PC-9 (cell line): Measurements from ENCODE around the gene PCDH12. TPM values are rescaled to one million over a fixed set of nuclear protein-coding genes. Genes with fewer than 3 reads are reported as not detected.
A peak's percentile ranks its signal among the peaks of the same experiment; 100 is the strongest.

ENCODE experiments used
- BruUV-seq: library from RNA; stranded (reverse); fragments of 400-500 nt; replicated peaks from 2 replicates; lab custom pipeline; 2021; lab: Mats Ljungman, UMichigan
- CTCF ChIA-PET: fragments of 300-600 bp; sonication (Branson Sonifier 250); formaldehyde crosslinking; loops from one replicate; lab custom pipeline; 2022; ENCODE audit warnings: antibody characterized with exemption; lab: Charles Lee
- POLR2A ChIA-PET: fragments of 300-600 bp; sonication (Branson Sonifier 250); formaldehyde crosslinking; loops from one replicate; lab custom pipeline; 2022; ENCODE audit warnings: antibody characterized with exemption; ENCODE audit not compliant: unreplicated experiment; lab: Charles Lee
- DNase-seq, 2 experiments: peaks; one replicate each; pipeline versions ENCODE4 v3.0.0 to v3.0.0-alpha.2; 2015 to 2022; ENCODE audit warnings: mixed read lengths in 1 of 2
- H2AFZ ChIP-seq: fragments of 200-600 bp; sonication (generic); 2 replicates; pipeline ENCODE4 v1.8.1; 2017; ENCODE audit warnings: antibody characterized with exemption
- H3F3A ChIP-seq: fragments of 200-600 bp; sonication (generic); 2 replicates; pipeline ENCODE4 v1.8.1; 2017; ENCODE audit warnings: antibody characterized with exemption, mild to moderate bottlenecking, low read depth; ENCODE audit not compliant: insufficient read depth
- H3K27ac ChIP-seq: fragments of 200-600 bp; sonication (generic); 2 replicates; pipeline ENCODE4 v1.6.1; 2016; ENCODE audit warnings: mixed run types
- H3K27me3 ChIP-seq: fragments of 200-600 bp; sonication (generic); 2 replicates; pipeline ENCODE4 v1.6.1; 2016; ENCODE audit warnings: low read depth, mixed run types; ENCODE audit not compliant: insufficient read depth
- H3K36me3 ChIP-seq: fragments of 200-600 bp; sonication (generic); 2 replicates; pipeline ENCODE4 v1.6.1; 2016; ENCODE audit warnings: low read depth, mixed run types
- H3K4me1 ChIP-seq: fragments of 200-600 bp; sonication (generic); replicated peaks from 2 replicates; pipeline ENCODE4 v1.6.1; 2016; ENCODE audit warnings: mixed run types; ENCODE audit not compliant: insufficient read depth
- H3K4me2 ChIP-seq: fragments of 200-600 bp; sonication (generic); 2 replicates; pipeline ENCODE4 v1.6.1; 2017; ENCODE audit warnings: mixed run types
- H3K4me3 ChIP-seq: fragments of 200-600 bp; sonication (generic); 2 replicates; pipeline ENCODE4 v1.6.1; 2016; ENCODE audit warnings: mixed run types
- H3K79me2 ChIP-seq: fragments of 200-600 bp; sonication (generic); 2 replicates; pipeline ENCODE4 v1.6.1; 2017; ENCODE audit warnings: low read depth, mixed run types
- H3K9me2 ChIP-seq: fragments of 200-600 bp; sonication (generic); 2 replicates; pipeline ENCODE4 v1.8.1; 2017; ENCODE audit warnings: mild to moderate bottlenecking; ENCODE audit not compliant: insufficient read depth
- H3K9me3 ChIP-seq: fragments of 200-600 bp; sonication (generic); 2 replicates; pipeline ENCODE4 v1.8.1; 2016; ENCODE audit warnings: low read depth; ENCODE audit not compliant: insufficient read depth
- H4K20me1 ChIP-seq: fragments of 200-600 bp; sonication (generic); 2 replicates; pipeline ENCODE4 v1.8.1; 2017; ENCODE audit not compliant: insufficient read depth
- EZH2 ChIP-seq: fragments of 200-600 bp; sonication (generic); IDR thresholded peaks from 2 replicates; pipeline ENCODE4 v1.8.0; 2017; ENCODE audit warnings: antibody characterized with exemption, low read depth
- intact Hi-C: fragments of 100-400 bp; cut with micrococcal nuclease; formaldehyde crosslinking; loops from one replicate; pipeline ENCODE4 v1.10.0; 2022; ENCODE audit not compliant: unreplicated experiment
- total RNA-seq: library from RNA; stranded (reverse); gene quantifications from 2 replicates; pipeline ENCODE4 v1.2.3, GENCODE V29; 2021
- TF ChIP-seq, protein P1 (sequence below): fragments of 200-600 bp; sonication (generic); conservative IDR thresholded peaks from 2 replicates; pipeline ENCODE4 v1.6.1; 2017; ENCODE audit warnings: mixed run types, antibody characterized with exemption, mild to moderate bottlenecking, moderate library complexity

Gene PCDH12
- total RNA-seq, 1 experiment from 2014 or later = not detected

DNA sequence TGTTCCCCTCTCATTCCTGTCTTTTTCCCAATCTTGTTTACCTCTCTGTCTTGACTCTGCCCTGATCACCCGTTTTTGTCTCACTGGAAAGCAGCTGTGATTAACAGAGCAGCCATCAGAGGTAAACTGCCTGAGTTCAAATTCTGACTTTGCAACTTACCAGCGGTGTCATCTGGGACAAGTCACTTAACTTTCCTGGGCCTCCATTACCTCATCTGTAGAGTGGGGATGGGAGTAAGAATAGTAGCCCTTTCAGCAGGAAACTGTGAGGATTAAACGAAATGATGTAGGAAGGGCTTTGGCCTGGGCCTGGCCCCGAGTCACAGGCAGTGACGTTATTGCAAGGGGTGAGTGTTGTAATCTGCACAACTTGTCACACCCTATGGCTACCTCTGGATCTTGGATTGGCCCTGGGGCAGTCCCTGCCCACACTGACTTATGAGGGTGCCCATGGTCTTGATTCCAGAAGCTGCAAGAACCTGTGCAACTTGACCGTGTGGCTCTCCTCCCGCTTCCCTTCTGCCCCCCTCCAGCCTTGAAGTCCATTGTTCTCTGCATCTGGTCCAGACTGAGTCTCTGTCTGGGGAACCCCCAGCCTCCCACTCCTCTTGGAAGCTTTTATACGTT, 657 bp upstream of the PCDH12 start:
- no peak overlapping the region for H3K4me2 ChIP-seq
- ChIA-PET POLR2A (interaction anchor here (0.5 kb wide), 1 partner anchor 52 kb away, joined by 4 read pairs; no protein-coding TSS in a partner anchor), CTCF (interaction anchor here (0.6 to 1.6 kb wide), 2 partner anchors 201 to 441 kb away, joined by 12 to 20 read pairs; no protein-coding TSS in a partner anchor)
- no TSS peak for BruUV-seq
- DNase-seq = peak; percentile 15 to 65
- H3K79me2 ChIP-seq = no peaks in the 10 kb centered on the region
- H3K36me3 ChIP-seq = no peaks in the 10 kb centered on the region
- no peaks in the 10 kb centered on the region for H3K9me3 ChIP-seq
- TF ChIP-seq, protein P1, sequence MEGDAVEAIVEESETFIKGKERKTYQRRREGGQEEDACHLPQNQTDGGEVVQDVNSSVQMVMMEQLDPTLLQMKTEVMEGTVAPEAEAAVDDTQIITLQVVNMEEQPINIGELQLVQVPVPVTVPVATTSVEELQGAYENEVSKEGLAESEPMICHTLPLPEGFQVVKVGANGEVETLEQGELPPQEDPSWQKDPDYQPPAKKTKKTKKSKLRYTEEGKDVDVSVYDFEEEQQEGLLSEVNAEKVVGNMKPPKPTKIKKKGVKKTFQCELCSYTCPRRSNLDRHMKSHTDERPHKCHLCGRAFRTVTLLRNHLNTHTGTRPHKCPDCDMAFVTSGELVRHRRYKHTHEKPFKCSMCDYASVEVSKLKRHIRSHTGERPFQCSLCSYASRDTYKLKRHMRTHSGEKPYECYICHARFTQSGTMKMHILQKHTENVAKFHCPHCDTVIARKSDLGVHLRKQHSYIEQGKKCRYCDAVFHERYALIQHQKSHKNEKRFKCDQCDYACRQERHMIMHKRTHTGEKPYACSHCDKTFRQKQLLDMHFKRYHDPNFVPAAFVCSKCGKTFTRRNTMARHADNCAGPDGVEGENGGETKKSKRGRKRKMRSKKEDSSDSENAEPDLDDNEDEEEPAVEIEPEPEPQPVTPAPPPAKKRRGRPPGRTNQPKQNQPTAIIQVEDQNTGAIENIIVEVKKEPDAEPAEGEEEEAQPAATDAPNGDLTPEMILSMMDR = no peak
- TF ChIP-seq EZH2 = no peak
- H3K27ac ChIP-seq = no peak overlapping the region
- no peak overlapping the region for H3K4me3 ChIP-seq
- no peaks in the 10 kb centered on the region for H3K27me3 ChIP-seq
- no peak overlapping the region for H2AFZ ChIP-seq
- no peaks in the 10 kb centered on the region; the same call in 1 of the 2 replicates for H3F3A ChIP-seq
- intact Hi-C loops = no loop called here
- H4K20me1 ChIP-seq = no peaks in the 10 kb centered on the region
- H3K4me1 ChIP-seq = peaks cover 11% of the 10 kb centered on the region
- no peaks in the 10 kb centered on the region for H3K9me2 ChIP-seq

DNA sequence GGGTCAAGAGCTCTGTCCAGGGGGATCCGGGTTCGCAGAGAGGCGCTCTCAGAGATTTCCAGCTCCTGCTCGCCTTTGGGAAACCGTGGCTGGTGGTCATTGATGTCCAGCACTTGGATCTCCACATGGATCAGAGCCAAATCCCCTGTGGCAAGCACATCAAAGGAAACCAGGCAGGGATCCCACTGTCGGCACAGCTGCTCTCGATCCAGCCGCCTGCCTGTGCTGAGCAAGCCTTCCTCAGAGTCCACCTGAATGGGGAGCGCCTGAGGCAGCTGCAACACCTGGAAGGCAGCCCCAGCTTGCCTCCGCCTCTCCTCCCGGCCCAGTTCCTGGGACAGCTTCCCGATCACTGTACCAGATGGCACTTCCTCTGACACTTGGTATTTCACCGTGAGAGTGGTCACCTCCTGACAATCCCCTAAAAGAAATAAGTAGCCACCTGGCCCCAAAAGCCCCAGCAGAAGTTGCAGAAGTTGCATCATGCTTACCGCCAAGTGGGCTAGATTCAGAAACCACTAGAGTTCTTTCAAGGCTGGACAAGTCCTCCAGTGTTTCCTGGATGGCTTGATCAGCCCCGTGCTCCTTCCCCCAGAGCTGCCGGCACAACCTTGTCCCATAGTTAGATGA, 520 bp downstream of the PCDH12 start:
- H3K4me1 ChIP-seq = peaks cover 11% of the 10 kb centered on the region
- H3K79me2 ChIP-seq = no peaks in the 10 kb centered on the region
- no TSS peak for BruUV-seq
- TF ChIP-seq, protein P1 = no peak
- TF ChIP-seq EZH2 = no peak
- H3K9me2 ChIP-seq = no peaks in the 10 kb centered on the region
- intact Hi-C loops = no loop called here
- H4K20me1 ChIP-seq = no peaks in the 10 kb centered on the region
- no peak for DNase-seq
- H3F3A ChIP-seq = no peaks in the 10 kb centered on the region; the same call in 1 of the 2 replicates
- H3K27me3 ChIP-seq = no peaks in the 10 kb centered on the region
- CTCF ChIA-PET = interaction anchor here (0.5 to 1.0 kb wide), 3 partner anchors 16 to 63 kb away, joined by 3 to 4 read pairs (median 3); no protein-coding TSS in a partner anchor
- H3K36me3 ChIP-seq = no peaks in the 10 kb centered on the region
- no peak overlapping the region for H3K4me2 ChIP-seq
- H3K4me3 ChIP-seq = no peak overlapping the region
- no peak overlapping the region for H3K27ac ChIP-seq
- no peak overlapping the region for H2AFZ ChIP-seq
- POLR2A ChIA-PET = interaction anchor here (0.6 kb wide), 1 partner anchor 56 kb away, joined by 5 read pairs; no protein-coding TSS in a partner anchor
- H3K9me3 ChIP-seq = no peaks in the 10 kb centered on the region

DNA sequence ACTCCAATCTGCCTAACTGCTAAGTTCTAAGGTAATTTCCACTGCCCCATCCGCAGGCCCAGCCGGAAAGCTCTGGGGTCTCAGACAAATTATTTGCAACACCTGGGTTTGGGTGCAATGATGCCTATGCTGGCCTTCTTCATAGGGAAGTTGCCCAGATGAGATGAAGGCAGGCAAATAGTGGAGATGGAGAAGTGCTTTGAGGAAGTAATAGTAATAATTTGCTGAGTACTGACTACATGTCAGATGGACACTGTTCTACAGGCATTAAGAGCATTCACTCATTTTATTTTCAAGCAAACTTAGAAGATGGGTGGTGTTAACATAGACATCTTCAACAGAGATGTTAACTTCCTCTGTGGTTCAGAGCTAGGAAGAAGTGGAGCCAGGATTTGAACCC, 3.8 kb downstream of the PCDH12 start:
- DNase-seq = no peak
- no peaks in the 10 kb centered on the region for H3K36me3 ChIP-seq
- intact Hi-C loops = no loop called here
- no peak overlapping the region for H2AFZ ChIP-seq
- H3F3A ChIP-seq = no peaks in the 10 kb centered on the region
- no peak overlapping the region for H3K4me2 ChIP-seq
- no TSS peak for BruUV-seq
- H3K4me1 ChIP-seq = peaks cover 7% of the 10 kb centered on the region
- no peak overlapping the region for H3K27ac ChIP-seq
- no peaks in the 10 kb centered on the region for H3K9me2 ChIP-seq
- no peaks in the 10 kb centered on the region for H4K20me1 ChIP-seq
- no peak overlapping the region for H3K4me3 ChIP-seq
- no peaks in the 10 kb centered on the region for H3K79me2 ChIP-seq
- TF ChIP-seq, protein P1 = no peak
- TF ChIP-seq EZH2 = no peak
- H3K9me3 ChIP-seq = no peaks in the 10 kb centered on the region
- ChIA-PET POLR2A (no interaction called here), CTCF (no interaction called here)
- no peaks in the 10 kb centered on the region for H3K27me3 ChIP-seq
